Fibroblast of lung (primary cell): ENCODE results near the gene MAP4K2. TPM values are rescaled to one million over a fixed set of nuclear protein-coding genes. Genes with fewer than 3 reads are reported as not detected.

Source experiments
- DNase-seq, 2 donors: peaks; one replicate each; pipeline versions ENCODE4 v3.0.0 to v3.0.0-alpha.2; 2010; ENCODE audit warnings: low read depth in 2 of 2
- H2AFZ ChIP-seq: 2 replicates; pipeline ENCODE4 v1.5.1; 2012; ENCODE audit warnings: low read length, control low read depth, inconsistent platforms
- H3K27ac ChIP-seq: 2 replicates; pipeline ENCODE4 v1.5.1; 2011; ENCODE audit warnings: low read length, control low read depth; ENCODE audit not compliant: insufficient read depth
- H3K27me3 ChIP-seq: 2 replicates; pipeline ENCODE4 v1.5.1; 2011; ENCODE audit warnings: mild to moderate bottlenecking, low read length; ENCODE audit not compliant: control insufficient read depth, insufficient read depth
- H3K36me3 ChIP-seq: 2 replicates; pipeline ENCODE4 v1.5.1; 2011; ENCODE audit warnings: low read length; ENCODE audit not compliant: control insufficient read depth, insufficient read depth
- H3K4me1 ChIP-seq: 2 replicates; pipeline ENCODE4 v1.5.1; 2011; ENCODE audit warnings: low read length; ENCODE audit not compliant: control insufficient read depth, insufficient read depth; ENCODE audit errors: extremely low read depth
- H3K4me2 ChIP-seq: 2 replicates; pipeline ENCODE4 v1.5.1; 2011; ENCODE audit warnings: low read length, control low read depth; ENCODE audit not compliant: insufficient read depth; ENCODE audit errors: extremely low read depth
- H3K4me3 ChIP-seq, 4 experiments: fragments of 200-600 bp in 1 of 4; sonication (generic) in 1 of 4; replicated peaks in 1 of 4; 2 replicates each; pipeline ENCODE4 v1.5.1; 2011 to 2016; ENCODE audit warnings: low read length in 4 of 4, low read depth in 3 of 4, mild to moderate bottlenecking in 3 of 4, control low read depth in 2 of 4, inconsistent platforms in 1 of 4, mixed read lengths in 1 of 4; ENCODE audit not compliant: insufficient read depth in 1 of 4; ENCODE audit errors: control extremely low read depth in 1 of 4
- H3K79me2 ChIP-seq: 2 replicates; pipeline ENCODE4 v1.5.1; 2012; ENCODE audit warnings: mild to moderate bottlenecking, low read length, inconsistent platforms; ENCODE audit not compliant: control insufficient read depth, insufficient read depth
- H3K9ac ChIP-seq: 2 replicates; pipeline ENCODE4 v1.5.1; 2011; ENCODE audit warnings: mild to moderate bottlenecking, low read length, control low read depth; ENCODE audit not compliant: insufficient read depth
- H3K9me3 ChIP-seq: 2 replicates; pipeline ENCODE4 v1.5.1; 2012; ENCODE audit warnings: low read depth, low read length; ENCODE audit not compliant: control insufficient read depth, insufficient read depth
- H4K20me1 ChIP-seq: 2 replicates; pipeline ENCODE4 v1.5.1; 2011; ENCODE audit warnings: low read length; ENCODE audit not compliant: control insufficient read depth, insufficient read depth; ENCODE audit errors: extremely low read depth
- CTCF ChIP-seq, 2 donors: IDR thresholded peaks in 1 of 2; conservative IDR thresholded peaks in 1 of 2; 1 replicate in 1 of 2; 2 replicates in 1 of 2; pipeline ENCODE4 v1.5.1; 2011 to 2012; ENCODE audit warnings: low read length in 2 of 2, control low read depth in 1 of 2, inconsistent platforms in 1 of 2, low read depth in 1 of 2, mild to moderate bottlenecking in 1 of 2
- EZH2 ChIP-seq: IDR thresholded peaks from 2 replicates; pipeline ENCODE4 v1.5.1; 2012; ENCODE audit warnings: low read length, control low read depth, mild to moderate bottlenecking; ENCODE audit errors: missing control alignments
- polyA plus RNA-seq, 2 donors: library from polyadenylated mRNA; depleted of rRNA in 1 of 2; stranded (reverse) in 1 of 2; unstranded in 1 of 2; fragments of >200 nt; gene quantifications; 2 replicates each; pipeline ENCODE4 v1.2.1, GENCODE V29; 2011 to 2012; ENCODE audit warnings: missing spikeins in 1 of 2
- total RNA-seq: library from RNA; depleted of rRNA; stranded (reverse); fragments of >200 nt; gene quantifications from 2 replicates; pipeline ENCODE4 v1.2.1, GENCODE V29; 2014

The MAP4K2 gene
- total and polyA plus RNA-seq, 2 donors (not counting 1 experiment from before 2014, with no cell fraction given) = 6.4 to 9.2 TPM

GRCh38 chr11:64755681-64756361 is 47.2 kb downstream of the MAP4K2 start:
- no peak overlapping the region for H3K4me3 ChIP-seq
- H3K27me3 ChIP-seq = no peaks in the 10 kb centered on the region
- no peak for TF ChIP-seq CTCF (conservative IDR thresholded peaks at IDR 0.05 in 1 of 2, IDR thresholded peaks at IDR 0.05 in 1 of 2; ENCODE audit: low read depth in 1 of 2, low read length in 2 of 2)
- no peaks in the 10 kb centered on the region for H3K9me3 ChIP-seq
- H3K79me2 ChIP-seq = no peaks in the 10 kb centered on the region
- no peak for DNase-seq
- H3K9ac ChIP-seq = no peak overlapping the region
- H3K36me3 ChIP-seq = peaks cover 1% of the 10 kb centered on the region
- H3K4me1 ChIP-seq = peaks cover 14% of the 10 kb centered on the region
- H3K27ac ChIP-seq = no peak overlapping the region
- H4K20me1 ChIP-seq = no peaks in the 10 kb centered on the region
- no peak overlapping the region for H3K4me2 ChIP-seq
- H2AFZ ChIP-seq = no peak overlapping the region

- Histone ChIP-seq H3K79me2 (no peaks in the 10 kb centered on the region), H3K9ac (no peak overlapping the region), H3K4me1 (peaks cover 8% of the 10 kb centered on the region), H3K27ac (no peak overlapping the region), H2AFZ (no peak overlapping the region), H3K36me3 (no peaks in the 10 kb centered on the region), H3K4me3 (no peak overlapping the region), H3K9me3 (no peaks in the 10 kb centered on the region), H3K27me3 (no peaks in the 10 kb centered on the region), H3K4me2 (no peak overlapping the region), H4K20me1 (no peaks in the 10 kb centered on the region)
- no peak for TF ChIP-seq CTCF (conservative IDR thresholded peaks at IDR 0.05 in 1 of 2, IDR thresholded peaks at IDR 0.05 in 1 of 2; ENCODE audit: low read depth in 1 of 2, low read length in 2 of 2)
- no peak for TF ChIP-seq EZH2
- DNase-seq = no peak
Measured at GRCh38 chr11:64754919-64755662, 47.9 kb downstream of the MAP4K2 start.

GRCh38 chr11:64754124-64754918 is 48.7 kb downstream of the MAP4K2 start:
- H3K27ac ChIP-seq = no peak overlapping the region
- peaks cover 1% of the 10 kb centered on the region for H3K4me1 ChIP-seq
- no peak overlapping the region for H3K9ac ChIP-seq
- TF ChIP-seq CTCF (conservative IDR thresholded peaks at IDR 0.05 in 1 of 2, IDR thresholded peaks at IDR 0.05 in 1 of 2; ENCODE audit: low read depth in 1 of 2, low read length in 2 of 2) (no peak), EZH2 (no peak)
- H3K79me2 ChIP-seq = no peaks in the 10 kb centered on the region
- H3K9me3 ChIP-seq = no peaks in the 10 kb centered on the region
- H3K4me2 ChIP-seq = no peak overlapping the region
- H2AFZ ChIP-seq = no peak overlapping the region
- DNase-seq = no peak
- no peaks in the 10 kb centered on the region for H3K27me3 ChIP-seq
- no peaks in the 10 kb centered on the region for H3K36me3 ChIP-seq
- no peaks in the 10 kb centered on the region for H4K20me1 ChIP-seq
- H3K4me3 ChIP-seq = no peak overlapping the region
